ENCODE results near the gene ZSCAN21.

DNA sequence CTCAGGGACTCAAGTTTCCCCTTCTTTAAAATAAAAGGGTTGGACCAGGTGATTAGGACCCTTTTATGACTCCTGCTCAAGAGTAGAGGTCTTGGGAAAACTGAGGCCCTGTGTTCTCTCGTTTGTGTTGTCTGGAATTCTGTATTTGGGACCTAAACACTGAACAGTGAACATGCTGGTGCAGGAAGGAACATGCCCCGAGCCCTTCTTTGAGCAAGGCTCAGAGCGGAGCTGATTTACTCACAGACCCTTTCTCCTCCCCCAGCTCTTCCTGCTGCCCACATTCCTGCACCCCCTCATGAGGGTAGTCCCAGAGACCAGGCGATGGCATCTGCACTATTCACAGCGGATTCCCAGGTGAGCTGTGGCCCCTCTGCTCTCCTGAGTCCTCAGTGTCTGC is 20.0 kb upstream of the ZSCAN21 start:
- TF ChIP-seq EZH2 (IDR thresholded peaks at IDR 0.05; ENCODE audit: low read length, unreplicated experiment): no peak
- TF ChIP-seq, protein P1, sequence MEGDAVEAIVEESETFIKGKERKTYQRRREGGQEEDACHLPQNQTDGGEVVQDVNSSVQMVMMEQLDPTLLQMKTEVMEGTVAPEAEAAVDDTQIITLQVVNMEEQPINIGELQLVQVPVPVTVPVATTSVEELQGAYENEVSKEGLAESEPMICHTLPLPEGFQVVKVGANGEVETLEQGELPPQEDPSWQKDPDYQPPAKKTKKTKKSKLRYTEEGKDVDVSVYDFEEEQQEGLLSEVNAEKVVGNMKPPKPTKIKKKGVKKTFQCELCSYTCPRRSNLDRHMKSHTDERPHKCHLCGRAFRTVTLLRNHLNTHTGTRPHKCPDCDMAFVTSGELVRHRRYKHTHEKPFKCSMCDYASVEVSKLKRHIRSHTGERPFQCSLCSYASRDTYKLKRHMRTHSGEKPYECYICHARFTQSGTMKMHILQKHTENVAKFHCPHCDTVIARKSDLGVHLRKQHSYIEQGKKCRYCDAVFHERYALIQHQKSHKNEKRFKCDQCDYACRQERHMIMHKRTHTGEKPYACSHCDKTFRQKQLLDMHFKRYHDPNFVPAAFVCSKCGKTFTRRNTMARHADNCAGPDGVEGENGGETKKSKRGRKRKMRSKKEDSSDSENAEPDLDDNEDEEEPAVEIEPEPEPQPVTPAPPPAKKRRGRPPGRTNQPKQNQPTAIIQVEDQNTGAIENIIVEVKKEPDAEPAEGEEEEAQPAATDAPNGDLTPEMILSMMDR (conservative IDR thresholded peaks at IDR 0.05; ENCODE audit: low read depth, low read length): no peak
- no peak for TF ChIP-seq EZH2phosphoT487 (IDR thresholded peaks at IDR 0.05; ENCODE audit: borderline replicate concordance, low read length)
